ENCODE results near the gene NPEPL1. TPM values are rescaled to one million over a fixed set of nuclear protein-coding genes. Genes with fewer than 3 reads are reported as not detected.

NPEPL1 gene
- total and polyA plus RNA-seq, 2 of the 8 experiments (the other 6 are each of a cell fraction or from before 2014, with no cell fraction given) = 12.4 to 26.8 TPM

- TF ChIP-seq CBX8 (IDR thresholded peaks at IDR 0.05; ENCODE audit: borderline replicate concordance, low read depth, low read length) = no peak
- no peak for TF ChIP-seq YY1 (IDR thresholded peaks at IDR 0.05; ENCODE audit: low read depth, low read length)
- TF ChIP-seq MAX (IDR thresholded peaks at IDR 0.05) = no peak
- TF ChIP-seq KDM4A (IDR thresholded peaks at IDR 0.05; ENCODE audit: low read depth, low read length, severe bottlenecking) = no peak
- TF ChIP-seq BCL11A (IDR thresholded peaks at IDR 0.05; ENCODE audit: low read depth in 2 of 2, low read length in 2 of 2) = no peak
- no peak for TF ChIP-seq EGR1 (IDR thresholded peaks at IDR 0.05; ENCODE audit: borderline replicate concordance, low read depth, low read length)
- no peak for TF ChIP-seq GTF2F1 (IDR thresholded peaks at IDR 0.05; ENCODE audit: borderline replicate concordance, low read depth, low read length)
- no peak for TF ChIP-seq RFX5 (IDR thresholded peaks at IDR 0.05; ENCODE audit: borderline replicate concordance, low read depth, low read length)
- TF ChIP-seq RXRA (IDR thresholded peaks at IDR 0.05; ENCODE audit: insufficient read depth, low read depth, low read length) = no peak
Observed at GRCh38 chr20:58719258-58719657, 26.7 kb downstream of the NPEPL1 start (continued).

Data from H1 (cell line).